Astrocyte (in vitro differentiated cells and primary cell): ENCODE measurements around the gene PRSS57. TPM values are rescaled to one million over a fixed set of nuclear protein-coding genes. Genes with fewer than 3 reads are reported as not detected.

ENCODE experiments used
- DNase-seq: peaks from one replicate; pipeline ENCODE4 v3.0.0-alpha.2; 2010; ENCODE audit warnings: low read depth
- FAIRE-seq: peaks from 2 replicates; lab custom pipeline; 2011; peaks lifted over from hg19 to GRCh38; lab: Jason Lieb, UNC
- H2AFZ ChIP-seq: 2 replicates; pipeline ENCODE4 v1.6.0; 2012; ENCODE audit warnings: low read depth, low read length, inconsistent platforms
- H3K27ac ChIP-seq: 2 replicates; pipeline ENCODE4 v1.5.1; 2011; ENCODE audit warnings: low read depth, low read length, inconsistent platforms
- H3K27me3 ChIP-seq: 2 replicates; pipeline ENCODE4 v1.6.0; 2011; ENCODE audit warnings: low read length, inconsistent platforms; ENCODE audit not compliant: insufficient read depth
- H3K36me3 ChIP-seq: 2 replicates; pipeline ENCODE4 v1.5.1; 2011; ENCODE audit warnings: low read length, inconsistent platforms; ENCODE audit not compliant: insufficient read depth
- H3K4me1 ChIP-seq: 2 replicates; pipeline ENCODE4 v1.5.1; 2011; ENCODE audit warnings: low read length, inconsistent platforms; ENCODE audit not compliant: insufficient read depth
- H3K4me2 ChIP-seq: 2 replicates; pipeline ENCODE4 v1.6.0; 2012; ENCODE audit warnings: low read length, inconsistent platforms
- H3K4me3 ChIP-seq: 2 replicates; pipeline ENCODE4 v1.5.1; 2011; ENCODE audit warnings: low read depth, mild to moderate bottlenecking, low read length, inconsistent platforms; ENCODE audit not compliant: insufficient read depth
- H3K79me2 ChIP-seq: 2 replicates; pipeline ENCODE4 v1.6.0; 2012; ENCODE audit warnings: mild to moderate bottlenecking, low read length, inconsistent platforms; ENCODE audit not compliant: insufficient read depth
- H3K9ac ChIP-seq: 2 replicates; pipeline ENCODE4 v1.6.0; 2012; ENCODE audit warnings: mild to moderate bottlenecking, low read length, inconsistent platforms
- H3K9me3 ChIP-seq: 2 replicates; pipeline ENCODE4 v1.5.1; 2012; ENCODE audit warnings: low read depth, mild to moderate bottlenecking, low read length, inconsistent platforms; ENCODE audit not compliant: insufficient read depth
- H4K20me1 ChIP-seq: 2 replicates; pipeline ENCODE4 v1.6.0; 2012; ENCODE audit warnings: low read length, inconsistent platforms; ENCODE audit not compliant: insufficient read depth
- H3K27ac Mint-ChIP-seq: one replicate; pipeline ENCODE4 v1.8.0; 2021; ENCODE audit warnings: mild to moderate bottlenecking, mixed read lengths; ENCODE audit not compliant: unreplicated experiment
- H3K27me3 Mint-ChIP-seq: one replicate; pipeline ENCODE4 v1.8.0; 2021; ENCODE audit warnings: low read depth, mixed read lengths; ENCODE audit not compliant: unreplicated experiment
- H3K36me3 Mint-ChIP-seq: one replicate; pipeline ENCODE4 v1.8.0; 2021; ENCODE audit warnings: low read depth, mixed read lengths; ENCODE audit not compliant: unreplicated experiment
- H3K4me1 Mint-ChIP-seq: one replicate; pipeline ENCODE4 v1.8.0; 2021; ENCODE audit warnings: low read depth, mixed read lengths; ENCODE audit not compliant: unreplicated experiment
- H3K4me3 Mint-ChIP-seq: one replicate; pipeline ENCODE4 v1.8.0; 2021; ENCODE audit warnings: mild to moderate bottlenecking, moderate library complexity, mixed read lengths; ENCODE audit not compliant: unreplicated experiment
- H3K9me3 Mint-ChIP-seq: one replicate; pipeline ENCODE4 v1.8.0; 2021; ENCODE audit warnings: mild to moderate bottlenecking, mixed read lengths; ENCODE audit not compliant: unreplicated experiment
- CTCF ChIP-seq: IDR thresholded peaks from 2 replicates; pipeline ENCODE4 v1.5.1; 2011; ENCODE audit warnings: low read depth, mild to moderate bottlenecking, inconsistent platforms, low read length, moderate library complexity; ENCODE audit not compliant: insufficient read depth
- EZH2 ChIP-seq: IDR thresholded peaks from 2 replicates; pipeline ENCODE4 v1.6.1; 2012; ENCODE audit warnings: mild to moderate bottlenecking, low read length, inconsistent platforms; ENCODE audit not compliant: insufficient read depth
- total RNA-seq: library from RNA; stranded (reverse); gene quantifications from 2 replicates; pipeline ENCODE4 v1.2.1, GENCODE V29; 2021

Gene PRSS57
- total RNA-seq, 1 donor from 2014 or later = not detected

DNA sequence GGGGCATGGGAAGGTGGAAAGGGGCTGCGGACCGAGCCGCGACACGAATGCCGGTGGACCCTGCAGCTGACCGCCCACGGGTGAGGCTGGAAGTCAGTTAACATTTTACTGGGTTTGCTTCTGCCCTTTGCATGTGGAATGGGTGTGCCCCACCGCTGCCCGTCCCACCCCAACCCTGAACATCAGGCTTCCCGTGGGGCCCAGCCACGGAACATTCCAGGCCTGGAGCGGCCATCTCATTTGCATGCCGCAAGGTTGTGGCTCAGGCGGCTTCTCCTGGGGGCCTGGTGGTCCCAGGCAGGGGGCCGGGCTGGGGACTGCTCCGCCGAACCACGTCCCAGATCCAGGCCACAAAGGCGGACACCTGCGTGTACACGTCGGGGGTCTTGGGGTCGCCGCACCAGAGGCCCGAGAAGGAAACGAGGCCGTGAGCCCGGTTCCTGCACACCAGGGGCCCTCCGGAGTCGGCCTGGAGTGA lies 9.8 kb downstream of the PRSS57 start:
- H3K9ac ChIP-seq = no peak overlapping the region
- no peak overlapping the region for H2AFZ ChIP-seq
- H3K9me3 ChIP-seq = no peaks in the 10 kb centered on the region
- peaks cover 4% of the 10 kb centered on the region for H3K9me3 Mint-ChIP-seq
- peaks cover 16% of the 10 kb centered on the region for H3K27me3 Mint-ChIP-seq
- H3K27me3 ChIP-seq = no peaks in the 10 kb centered on the region
- H3K27ac Mint-ChIP-seq = no peak overlapping the region
- peaks cover 10% of the 10 kb centered on the region for H4K20me1 ChIP-seq
- H3K4me3 Mint-ChIP-seq = no peak overlapping the region
- FAIRE-seq = no peak
- H3K4me2 ChIP-seq = no peak overlapping the region
- H3K4me1 ChIP-seq = no peaks in the 10 kb centered on the region
- TF ChIP-seq EZH2 (no peak), CTCF (no peak)
- H3K79me2 ChIP-seq = no peaks in the 10 kb centered on the region
- H3K36me3 Mint-ChIP-seq = no peaks in the 10 kb centered on the region
- H3K36me3 ChIP-seq = no peaks in the 10 kb centered on the region
- no peak overlapping the region for H3K4me3 ChIP-seq
- no peaks in the 10 kb centered on the region for H3K4me1 Mint-ChIP-seq
- no peak overlapping the region for H3K27ac ChIP-seq
- DNase-seq = no peak

DNA sequence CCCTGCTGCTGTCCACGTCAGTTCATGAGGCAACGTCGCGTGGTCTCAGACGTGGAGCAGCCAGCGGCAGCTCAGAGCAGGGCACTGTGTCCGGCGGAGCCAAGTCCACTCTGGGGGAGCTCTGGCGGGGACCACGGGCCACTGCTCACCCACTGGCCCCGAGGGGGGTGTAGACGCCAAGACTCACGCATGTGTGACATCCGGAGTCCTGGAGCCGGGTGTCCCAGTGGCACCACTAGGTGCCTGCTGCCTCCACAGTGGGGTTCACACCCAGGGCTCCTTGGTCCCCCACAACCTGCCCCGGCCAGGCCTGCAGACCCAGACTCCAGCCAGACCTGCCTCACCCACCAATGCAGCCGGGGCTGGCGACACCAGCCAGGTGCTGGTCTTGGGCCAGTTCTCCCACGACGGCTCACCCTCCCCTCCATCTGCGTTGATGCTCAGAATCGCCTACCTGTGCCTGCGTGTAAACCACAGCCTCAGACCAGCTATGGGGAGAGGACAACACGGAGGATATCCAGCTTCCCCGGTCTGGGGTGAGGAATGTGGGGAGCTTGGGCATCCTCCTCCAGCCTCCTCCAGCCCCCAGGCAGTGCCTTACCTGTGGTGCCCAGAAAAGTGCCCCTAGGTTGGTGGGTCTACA lies 12.5 kb downstream of the PRSS57 start:
- no peak overlapping the region for H3K9ac ChIP-seq
- Mint-ChIP-seq H3K4me1 (peaks cover 6% of the 10 kb centered on the region), H3K36me3 (peaks cover 3% of the 10 kb centered on the region), H3K27ac (no peak overlapping the region), H3K27me3 (peaks cover 7% of the 10 kb centered on the region), H3K9me3 (no peaks in the 10 kb centered on the region), H3K4me3 (no peak overlapping the region)
- peaks cover 18% of the 10 kb centered on the region for H3K4me1 ChIP-seq
- TF ChIP-seq CTCF (no peak), EZH2 (no peak)
- H3K9me3 ChIP-seq = no peaks in the 10 kb centered on the region
- H3K27me3 ChIP-seq = no peaks in the 10 kb centered on the region
- H3K4me3 ChIP-seq = no peak overlapping the region
- DNase-seq = no peak
- H3K27ac ChIP-seq = no peak overlapping the region
- no peak for FAIRE-seq
- H4K20me1 ChIP-seq = peaks cover 22% of the 10 kb centered on the region
- no peak overlapping the region for H2AFZ ChIP-seq
- H3K4me2 ChIP-seq = no peak overlapping the region
- no peaks in the 10 kb centered on the region for H3K36me3 ChIP-seq
- peaks cover 18% of the 10 kb centered on the region for H3K79me2 ChIP-seq
